Measurements from ENCODE around the gene CRB1.

- TF ChIP-seq, protein P1, sequence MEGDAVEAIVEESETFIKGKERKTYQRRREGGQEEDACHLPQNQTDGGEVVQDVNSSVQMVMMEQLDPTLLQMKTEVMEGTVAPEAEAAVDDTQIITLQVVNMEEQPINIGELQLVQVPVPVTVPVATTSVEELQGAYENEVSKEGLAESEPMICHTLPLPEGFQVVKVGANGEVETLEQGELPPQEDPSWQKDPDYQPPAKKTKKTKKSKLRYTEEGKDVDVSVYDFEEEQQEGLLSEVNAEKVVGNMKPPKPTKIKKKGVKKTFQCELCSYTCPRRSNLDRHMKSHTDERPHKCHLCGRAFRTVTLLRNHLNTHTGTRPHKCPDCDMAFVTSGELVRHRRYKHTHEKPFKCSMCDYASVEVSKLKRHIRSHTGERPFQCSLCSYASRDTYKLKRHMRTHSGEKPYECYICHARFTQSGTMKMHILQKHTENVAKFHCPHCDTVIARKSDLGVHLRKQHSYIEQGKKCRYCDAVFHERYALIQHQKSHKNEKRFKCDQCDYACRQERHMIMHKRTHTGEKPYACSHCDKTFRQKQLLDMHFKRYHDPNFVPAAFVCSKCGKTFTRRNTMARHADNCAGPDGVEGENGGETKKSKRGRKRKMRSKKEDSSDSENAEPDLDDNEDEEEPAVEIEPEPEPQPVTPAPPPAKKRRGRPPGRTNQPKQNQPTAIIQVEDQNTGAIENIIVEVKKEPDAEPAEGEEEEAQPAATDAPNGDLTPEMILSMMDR (IDR thresholded peaks at IDR 0.05; ENCODE audit: insufficient read depth, low read depth, low read length) = peak; percentile 68
- TF ChIP-seq EZH2 (IDR thresholded peaks at IDR 0.05; ENCODE audit: insufficient read depth, low read length) = no peak
Observed at GRCh38 chr1:197327776-197328364, 59.8 kb downstream of the CRB1 start.

Measured in astrocyte (in vitro differentiated cells and primary cell).